ENCODE results near the gene MRM2.

The MRM2 gene

DNA sequence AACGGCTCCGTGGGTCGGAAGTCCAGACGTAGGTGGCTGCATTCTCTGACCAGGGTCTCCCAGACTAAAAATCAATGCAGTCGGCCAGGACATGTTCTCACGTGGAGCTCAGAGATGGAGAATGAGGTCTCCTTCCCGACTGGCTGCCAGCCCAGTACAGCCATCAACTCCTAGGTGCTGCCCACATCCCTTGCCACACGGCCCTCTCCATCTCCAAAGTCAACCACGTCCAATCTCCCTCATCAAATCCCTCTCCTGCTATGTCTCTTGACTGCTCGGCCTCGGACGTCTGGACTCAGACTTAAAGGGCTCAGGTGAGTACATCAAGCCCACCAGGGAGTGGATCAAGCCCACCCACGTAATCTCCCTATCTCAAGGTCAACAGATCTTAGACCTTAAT lies 16.2 kb downstream of the MRM2 start:
- peak overlapping the region; percentile 87 for H3K27ac ChIP-seq
- DNase-seq (ENCODE audit: low read depth, low spot score): no peak

DNA sequence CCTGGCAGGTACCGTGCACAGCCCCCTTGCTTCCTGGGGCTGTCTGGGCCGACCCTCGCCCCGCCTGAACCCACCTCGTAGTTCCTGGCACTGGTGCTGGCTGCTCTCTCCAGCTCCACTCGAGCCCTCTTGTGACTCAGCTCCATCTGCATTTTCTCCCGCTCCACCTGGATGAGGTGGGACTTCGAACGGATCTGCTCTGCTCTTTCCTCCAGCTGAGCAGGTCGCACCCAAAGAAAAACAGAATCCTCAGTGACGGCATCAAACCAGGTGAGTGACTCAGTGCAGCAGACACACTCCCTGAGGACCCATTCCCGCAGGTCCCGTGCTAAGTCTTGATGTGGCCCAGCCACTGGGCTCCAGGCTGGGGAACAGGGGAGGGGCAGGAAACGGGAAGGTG lies 16.7 kb downstream of the MRM2 start:
- DNase-seq (ENCODE audit: low read depth, low spot score): peak; percentile 59
- H3K27ac ChIP-seq: peak overlapping the region; percentile 87

DNA sequence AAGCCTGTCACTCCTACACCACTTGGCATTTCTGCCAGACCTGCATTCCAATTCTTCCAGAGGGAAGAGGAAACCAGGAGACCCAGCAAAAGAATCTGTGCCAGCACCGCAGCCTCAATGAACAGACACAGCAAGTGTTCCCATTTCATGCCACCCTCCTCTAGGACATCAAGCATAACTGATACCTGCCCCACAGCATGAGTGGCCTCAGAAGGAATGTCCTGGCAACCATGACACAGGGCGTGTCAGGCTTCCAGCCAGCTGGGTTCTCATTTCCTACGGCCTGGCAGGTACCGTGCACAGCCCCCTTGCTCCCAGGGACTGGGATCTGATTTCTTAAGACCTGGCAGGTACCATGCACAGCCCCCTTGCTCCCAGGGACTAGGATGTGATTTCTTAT lies 17.1 kb downstream of the MRM2 start:
- peak; percentile 16 for DNase-seq (ENCODE audit: low read depth, low spot score)
- peak overlapping the region; percentile 87 for H3K27ac ChIP-seq

DNA sequence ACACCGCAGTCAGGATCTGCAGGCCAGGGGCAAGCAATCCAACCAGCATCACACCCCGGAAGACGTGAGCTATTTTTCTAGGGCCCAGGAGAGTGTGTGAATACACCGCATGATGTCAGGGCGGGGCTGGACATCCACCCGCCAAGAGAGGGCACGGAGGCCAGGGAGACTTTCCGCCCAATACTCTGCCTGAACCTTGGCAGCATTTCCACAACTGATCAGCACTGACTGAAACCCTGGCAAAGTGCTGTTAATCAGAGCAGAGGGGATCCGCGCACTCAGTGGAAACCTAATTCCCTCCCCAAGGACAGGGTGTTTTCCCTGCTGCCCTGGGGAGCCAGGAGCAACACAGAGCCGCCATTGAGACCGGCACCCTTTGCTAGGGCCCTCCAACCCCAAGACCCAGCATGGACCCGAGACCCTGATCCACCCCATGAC lies 17.5 kb downstream of the MRM2 start:
- DNase-seq (ENCODE audit: low read depth, low spot score): no peak
- H3K27ac ChIP-seq: peak overlapping the region; percentile 87

DNA sequence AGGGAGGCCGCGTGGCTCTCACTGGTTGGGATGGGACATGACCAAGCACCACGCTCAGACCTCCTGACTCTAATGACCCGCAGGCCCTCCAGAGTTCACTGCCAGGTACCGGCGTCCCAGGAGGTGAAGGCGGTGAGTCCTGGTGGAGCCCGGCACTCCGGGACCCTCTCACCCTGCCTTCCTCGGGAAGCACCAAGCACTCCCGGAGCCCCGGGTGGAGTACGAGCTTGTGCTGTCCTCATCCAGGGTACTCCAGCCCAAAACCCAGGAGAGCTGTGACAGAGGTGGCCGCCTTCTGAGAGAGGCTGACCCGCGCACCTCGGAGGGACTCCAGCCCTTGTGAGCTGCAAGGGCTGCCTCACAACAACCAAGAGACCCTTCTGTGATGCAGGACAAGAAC lies 18.7 kb downstream of the MRM2 start:
- no peak for DNase-seq (ENCODE audit: low read depth, low spot score)
- H3K27ac ChIP-seq: no peak overlapping the region

DNA sequence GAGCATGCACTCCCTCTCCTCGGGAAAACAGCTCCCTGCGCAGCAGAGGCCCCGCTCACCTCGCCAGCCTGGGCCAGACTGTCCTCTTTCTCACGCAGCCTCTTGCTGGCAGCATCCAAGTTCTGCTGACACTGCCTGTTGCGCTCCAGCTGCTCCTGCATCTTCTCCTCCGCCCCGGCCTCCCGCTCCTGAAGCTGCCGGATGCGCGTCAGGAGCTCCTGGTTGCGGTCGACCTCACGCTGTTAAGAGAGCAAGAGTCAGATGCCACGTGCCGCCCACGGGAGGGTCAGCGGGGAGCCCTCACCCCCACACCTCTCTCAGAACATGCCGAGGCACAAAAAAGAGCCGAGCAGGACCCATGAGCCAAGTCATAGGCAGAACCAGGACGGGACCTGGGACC lies 19.5 kb downstream of the MRM2 start:
- no peak overlapping the region for H3K27ac ChIP-seq
- DNase-seq (ENCODE audit: low read depth, low spot score): no peak

DNA sequence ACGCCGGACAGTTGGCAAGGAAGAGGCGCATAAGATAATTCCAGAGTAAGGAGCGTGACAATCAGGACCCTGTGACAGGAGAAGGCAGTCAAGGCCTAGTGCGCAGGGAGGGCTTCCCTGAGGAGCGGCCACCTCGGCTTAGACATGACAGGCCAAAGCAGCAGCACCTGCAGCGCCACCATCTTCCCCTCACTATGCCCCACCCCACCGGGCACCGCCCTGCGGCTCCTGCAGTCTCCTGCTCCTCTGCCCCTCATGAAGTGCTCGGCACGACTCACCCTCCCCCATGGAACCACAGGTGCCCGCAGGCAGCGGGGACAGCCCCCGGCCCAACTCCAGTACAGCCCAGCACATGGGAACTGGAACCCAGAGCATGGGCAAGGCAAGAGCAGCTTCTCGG lies 21.1 kb downstream of the MRM2 start:
- H3K27ac ChIP-seq: no peak overlapping the region

DNA sequence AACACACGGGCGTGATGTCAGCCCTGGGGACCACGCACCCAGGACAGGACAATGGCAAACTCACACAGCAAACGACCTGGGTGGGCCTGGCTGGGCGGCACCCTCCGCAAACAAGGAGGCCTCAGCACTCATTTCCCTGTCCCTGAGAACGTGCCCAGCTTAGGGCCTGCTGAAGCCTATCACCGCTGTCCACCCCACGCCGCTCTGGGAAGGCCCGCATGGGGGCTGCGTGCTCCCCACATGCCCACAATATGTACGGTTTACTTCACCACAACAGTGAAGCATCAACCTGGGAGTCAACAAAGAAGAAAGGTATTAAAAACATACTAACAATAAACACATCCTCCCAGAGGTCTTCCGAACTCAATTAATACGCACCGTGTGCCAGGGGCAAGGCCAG lies 21.5 kb downstream of the MRM2 start:
- no peak for DNase-seq (ENCODE audit: low read depth, low spot score)
- H3K27ac ChIP-seq: no peak overlapping the region

More for the DNA sequence above, 21.1 kb downstream of the MRM2 start:
- DNase-seq (ENCODE audit: low read depth, low spot score): no peak

DNA sequence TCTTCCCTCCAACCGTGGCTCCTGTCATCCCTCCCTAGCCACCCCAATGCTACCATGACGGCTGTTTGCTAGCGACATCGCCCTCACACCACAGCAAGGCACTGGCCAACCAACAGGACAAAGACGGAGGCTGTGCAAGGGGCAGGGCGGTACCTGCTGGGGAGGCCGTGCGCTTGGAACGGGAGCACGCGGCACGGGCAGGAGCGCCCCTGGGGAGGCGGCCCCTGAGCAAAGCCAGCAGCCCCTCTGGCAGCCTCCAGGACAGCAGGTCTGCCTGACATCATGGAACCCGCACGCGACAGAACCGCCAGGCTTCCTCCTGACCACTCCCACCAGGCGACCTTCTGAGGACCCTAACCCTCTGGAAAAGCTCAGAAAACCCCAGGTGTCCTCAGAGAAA lies 22.0 kb downstream of the MRM2 start:
- no peak overlapping the region for H3K27ac ChIP-seq
- no peak for DNase-seq (ENCODE audit: low read depth, low spot score)

DNA sequence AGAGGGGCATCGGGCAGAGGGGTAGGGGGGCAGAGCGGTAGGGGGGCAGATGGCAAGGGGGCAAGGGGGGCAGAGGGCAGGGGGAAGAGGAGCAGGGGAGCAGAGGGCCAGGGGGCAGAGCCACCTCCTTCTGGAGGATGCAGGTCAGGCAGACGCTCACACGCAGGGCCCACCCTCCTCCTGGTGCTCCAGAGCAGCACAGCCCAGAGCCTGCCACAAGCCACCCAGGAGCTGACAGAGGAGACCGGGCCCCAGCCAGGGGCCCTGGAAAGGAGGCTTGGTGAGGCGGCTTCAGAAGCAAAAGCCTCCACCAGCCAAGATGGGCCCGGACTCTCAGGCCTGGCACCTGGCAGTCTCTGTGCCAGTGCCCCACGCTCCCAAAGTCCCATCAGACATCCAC lies 22.4 kb downstream of the MRM2 start:
- H3K27ac ChIP-seq: no peak overlapping the region

DNA sequence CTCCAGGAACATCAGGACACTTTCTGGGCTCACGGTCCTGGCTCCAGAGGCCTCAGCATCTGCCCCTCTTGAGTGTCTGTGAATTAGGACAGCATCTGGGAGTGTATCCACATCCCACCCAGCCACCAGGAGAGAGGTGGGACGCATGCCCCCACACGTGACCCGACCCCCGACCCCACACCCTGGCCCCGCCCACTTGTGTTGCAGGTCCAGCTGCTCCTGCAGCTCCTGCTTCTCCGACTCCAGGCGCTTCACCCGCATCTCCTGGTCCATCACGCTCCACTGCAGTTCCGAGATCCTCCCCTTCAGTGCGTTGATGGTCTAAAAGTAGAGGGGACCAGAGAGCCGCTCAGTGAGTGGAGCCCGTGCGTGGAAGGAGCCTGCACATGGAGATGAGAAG lies 22.9 kb downstream of the MRM2 start:
- H3K27ac ChIP-seq: no peak overlapping the region
- DNase-seq (ENCODE audit: low read depth, low spot score): no peak

More for the DNA sequence above, 22.4 kb downstream of the MRM2 start:
- DNase-seq (ENCODE audit: low read depth, low spot score): no peak

DNA sequence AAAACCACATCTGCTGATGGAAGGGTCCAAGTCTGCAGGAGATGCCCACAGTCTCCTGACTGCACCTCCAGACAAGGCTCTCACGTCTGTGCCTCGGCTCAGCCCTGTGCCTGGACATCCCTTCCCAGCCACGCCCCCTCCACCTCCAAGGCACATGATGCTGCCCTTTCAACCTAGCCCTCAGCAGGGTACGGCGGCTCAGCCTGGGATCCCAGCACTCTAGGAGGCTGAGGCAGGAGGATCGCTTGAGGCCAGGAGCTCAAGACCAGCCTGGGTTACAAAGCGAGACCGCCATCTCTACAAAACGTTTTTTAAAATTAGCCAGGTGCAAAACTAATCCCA lies 23.6 kb downstream of the MRM2 start:
- no peak for DNase-seq (ENCODE audit: low read depth, low spot score)

DNA sequence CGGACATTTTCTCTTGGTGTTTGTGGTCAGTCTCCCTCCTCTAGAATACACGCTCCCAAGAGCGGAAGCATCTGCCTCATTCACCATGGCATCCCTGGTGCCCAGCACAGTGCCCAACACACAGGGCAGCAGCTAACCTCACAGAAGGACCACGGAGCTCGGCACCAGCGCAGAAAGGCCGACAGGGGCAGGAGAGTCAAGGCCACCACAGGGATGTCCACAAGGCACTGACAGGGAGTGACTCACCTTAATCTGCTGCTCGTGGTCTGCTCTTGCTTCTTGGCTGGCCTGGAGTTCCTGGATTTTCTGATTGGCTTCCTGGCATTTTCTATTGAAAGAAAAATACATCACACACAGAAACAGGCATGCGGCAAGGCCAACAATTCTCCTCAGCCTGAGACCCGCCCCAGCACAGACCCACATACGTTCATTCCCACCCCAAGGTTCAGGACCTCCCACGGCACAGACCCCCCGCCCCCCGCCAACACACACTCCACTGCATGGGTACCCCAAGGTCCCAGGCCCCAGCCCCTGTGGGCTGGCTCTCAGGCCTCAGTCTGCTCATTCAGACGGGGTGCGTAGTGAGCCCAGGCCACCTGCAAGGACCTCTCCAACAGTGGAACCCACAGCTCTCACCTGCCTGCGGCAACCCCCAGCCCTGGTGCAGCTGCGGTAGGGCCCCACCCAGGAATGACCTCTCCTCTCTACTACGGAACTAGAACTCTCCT lies 24.1 kb downstream of the MRM2 start:
- no peak for DNase-seq (ENCODE audit: low read depth, low spot score)
- no peak overlapping the region for H3K27ac ChIP-seq

More for the DNA sequence above, 23.6 kb downstream of the MRM2 start:
- H3K27ac ChIP-seq: no peak overlapping the region

DNA sequence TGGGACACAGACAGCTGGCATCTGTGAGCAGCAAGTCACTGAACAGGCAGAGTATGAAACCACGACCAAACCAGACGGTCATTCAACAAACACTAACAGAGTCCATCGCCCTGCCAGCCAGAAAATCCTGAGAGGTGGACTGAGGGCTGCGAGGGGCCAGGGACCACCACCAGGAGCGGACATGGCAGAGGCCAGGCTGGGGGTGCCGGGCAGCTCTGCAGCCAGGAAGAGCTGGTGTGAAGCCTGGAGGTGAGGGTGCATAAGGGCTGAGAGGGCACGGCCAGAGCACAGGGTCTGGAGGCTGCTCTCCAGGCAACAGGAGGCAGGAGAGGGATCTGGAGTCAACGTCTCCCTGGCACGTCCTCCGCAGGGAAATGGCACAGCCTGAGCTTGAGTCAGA lies 24.8 kb downstream of the MRM2 start:
- H3K27ac ChIP-seq: no peak overlapping the region
- DNase-seq (ENCODE audit: low read depth, low spot score): no peak

DNA sequence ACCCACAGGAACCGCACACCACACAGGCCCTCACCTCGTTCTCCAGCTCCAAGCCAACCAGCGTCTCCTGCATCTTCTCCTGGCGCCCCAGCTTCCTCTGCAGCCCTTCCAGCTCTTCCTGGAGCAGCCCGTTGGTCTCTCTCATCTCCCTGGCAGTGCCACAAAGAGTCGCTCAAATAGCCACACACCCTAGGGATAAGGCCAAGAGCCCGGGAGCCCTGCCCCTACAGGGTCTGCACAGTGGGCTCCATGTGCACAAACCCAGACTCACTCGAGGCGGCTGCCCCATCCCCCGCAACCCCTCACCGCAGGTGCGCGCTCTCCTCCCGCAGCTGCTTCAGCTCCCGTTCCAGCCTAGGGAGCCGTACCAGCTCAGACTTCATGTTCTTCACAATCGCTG lies 26.2 kb downstream of the MRM2 start:
- DNase-seq (ENCODE audit: low read depth, low spot score): no peak
- no peak overlapping the region for H3K27ac ChIP-seq

DNA sequence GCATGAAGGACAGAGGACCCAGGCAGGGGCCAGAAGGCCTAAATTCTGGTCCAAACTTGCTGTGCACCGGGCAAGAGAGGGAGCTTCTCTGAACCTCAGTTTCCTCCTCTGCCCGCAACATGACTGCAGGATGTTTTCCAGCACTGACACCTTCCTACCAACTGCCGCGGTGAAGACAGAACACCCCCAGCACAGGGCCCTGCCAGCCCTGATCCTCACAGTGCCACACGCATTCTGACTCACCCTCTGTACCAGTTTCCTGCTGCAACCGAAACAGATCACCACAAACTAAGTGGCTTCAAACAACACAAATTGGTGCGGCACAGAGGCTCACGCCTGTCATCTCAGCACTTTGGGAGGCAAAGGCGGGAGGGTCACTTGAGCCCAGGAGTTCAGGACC lies 27.4 kb downstream of the MRM2 start:
- no peak overlapping the region for H3K27ac ChIP-seq
- no peak for DNase-seq (ENCODE audit: low read depth, low spot score)

DNA sequence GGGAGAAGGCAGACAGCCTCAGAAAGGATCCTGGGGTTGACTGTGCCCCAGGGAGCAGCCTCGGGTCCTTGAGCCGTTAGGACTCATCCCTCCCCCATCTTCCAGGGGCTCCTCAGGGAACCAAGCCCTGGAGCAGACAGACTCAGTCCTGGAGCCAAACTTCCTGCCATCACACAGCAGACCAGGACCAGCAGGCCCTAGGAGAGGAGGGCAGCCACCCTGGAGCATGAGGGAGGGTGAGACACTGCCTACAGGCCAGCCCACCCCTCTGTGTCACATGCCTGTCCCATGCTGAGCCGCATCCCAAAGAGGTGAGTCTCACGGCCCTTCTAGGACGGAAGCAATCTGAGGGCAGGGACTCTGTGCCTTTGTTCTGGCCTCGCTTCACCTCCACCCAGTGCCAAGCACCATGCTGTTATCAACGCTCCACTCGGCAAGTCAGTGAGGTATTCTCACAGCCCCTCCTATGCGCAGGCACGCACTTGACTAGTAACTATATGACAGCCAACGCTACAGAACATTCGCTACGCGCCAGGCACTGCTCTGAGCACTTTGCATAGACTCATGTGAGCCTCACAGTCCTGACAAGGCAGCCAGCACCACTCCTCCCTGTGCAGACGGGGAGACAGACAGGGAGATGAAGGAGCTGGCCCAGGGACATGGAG lies 28.3 kb downstream of the MRM2 start:
- H3K27ac ChIP-seq: no peak overlapping the region
- no peak for DNase-seq (ENCODE audit: low read depth, low spot score)

DNA sequence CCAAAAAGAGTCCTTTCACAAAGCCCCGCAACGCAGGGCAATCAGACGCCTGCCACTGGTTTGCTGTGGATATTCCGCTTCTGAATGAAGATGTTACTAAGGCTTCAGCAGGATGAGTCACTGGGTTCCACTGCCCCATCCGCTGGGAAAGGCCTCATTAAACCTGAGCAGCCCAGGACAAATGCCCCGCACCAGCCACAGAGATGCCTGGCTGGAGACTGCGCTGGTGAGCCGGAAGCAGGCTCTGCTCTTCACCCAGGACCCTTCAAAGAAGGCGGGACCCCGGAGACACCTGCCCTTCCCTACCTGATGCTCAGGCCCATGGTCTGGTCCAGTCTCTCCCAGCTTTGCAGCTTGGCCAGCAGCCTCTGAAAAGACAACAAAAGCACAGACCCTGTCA lies 29.1 kb downstream of the MRM2 start:
- no peak for DNase-seq (ENCODE audit: low read depth, low spot score)
- H3K27ac ChIP-seq: no peak overlapping the region

DNA sequence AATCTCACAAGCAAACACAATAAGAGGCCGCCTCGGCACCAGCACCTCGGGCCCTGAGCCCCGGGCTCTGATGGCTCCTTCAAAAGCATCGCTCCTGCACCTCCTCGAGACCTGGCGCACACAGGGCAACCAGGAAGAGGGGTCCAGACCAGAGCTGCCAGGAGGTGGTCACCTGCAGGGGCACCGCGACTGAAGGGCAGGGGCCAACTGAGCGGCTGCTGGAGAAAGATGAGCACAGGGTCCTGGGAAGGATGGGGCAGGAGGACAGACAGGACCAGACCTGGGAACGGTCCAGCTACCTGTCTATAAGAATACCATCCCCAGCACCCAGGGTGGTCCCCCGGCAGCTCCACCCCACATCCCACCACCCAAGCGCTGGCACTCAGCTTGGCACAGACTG lies 30.1 kb downstream of the MRM2 start:
- no peak for DNase-seq (ENCODE audit: low read depth, low spot score)
- H3K27ac ChIP-seq: no peak overlapping the region

DNA sequence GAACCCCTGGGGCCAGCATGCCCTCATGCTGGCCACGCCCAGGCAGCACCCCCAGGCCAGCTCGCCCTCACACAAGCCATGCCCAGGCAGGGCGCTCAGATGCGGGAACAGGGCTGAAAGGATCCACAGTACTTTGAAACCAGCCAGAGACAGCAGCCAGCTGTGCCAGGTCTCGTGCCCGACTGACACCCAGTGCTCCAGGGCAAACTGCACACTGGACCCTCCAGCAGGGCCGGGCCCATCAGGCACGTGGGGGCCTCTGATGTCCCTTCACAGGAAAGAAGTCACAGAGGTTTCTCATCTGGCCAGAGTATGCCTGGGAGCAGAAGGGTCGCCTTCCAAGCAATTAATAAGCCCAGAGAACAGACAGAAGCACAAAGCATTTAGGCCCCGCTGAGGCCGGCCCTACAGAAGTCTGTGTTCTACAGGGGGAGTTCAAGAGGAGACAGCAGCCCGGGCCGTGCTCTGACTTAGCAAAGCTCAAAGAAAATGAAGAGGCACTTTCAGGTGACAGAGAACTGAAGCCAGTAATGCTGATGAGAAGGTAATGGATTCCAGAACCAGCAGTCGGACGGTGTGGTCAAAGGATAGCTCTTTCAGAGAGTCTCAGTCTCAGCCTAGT lies 30.6 kb downstream of the MRM2 start:
- H3K27ac ChIP-seq: no peak overlapping the region

DNA sequence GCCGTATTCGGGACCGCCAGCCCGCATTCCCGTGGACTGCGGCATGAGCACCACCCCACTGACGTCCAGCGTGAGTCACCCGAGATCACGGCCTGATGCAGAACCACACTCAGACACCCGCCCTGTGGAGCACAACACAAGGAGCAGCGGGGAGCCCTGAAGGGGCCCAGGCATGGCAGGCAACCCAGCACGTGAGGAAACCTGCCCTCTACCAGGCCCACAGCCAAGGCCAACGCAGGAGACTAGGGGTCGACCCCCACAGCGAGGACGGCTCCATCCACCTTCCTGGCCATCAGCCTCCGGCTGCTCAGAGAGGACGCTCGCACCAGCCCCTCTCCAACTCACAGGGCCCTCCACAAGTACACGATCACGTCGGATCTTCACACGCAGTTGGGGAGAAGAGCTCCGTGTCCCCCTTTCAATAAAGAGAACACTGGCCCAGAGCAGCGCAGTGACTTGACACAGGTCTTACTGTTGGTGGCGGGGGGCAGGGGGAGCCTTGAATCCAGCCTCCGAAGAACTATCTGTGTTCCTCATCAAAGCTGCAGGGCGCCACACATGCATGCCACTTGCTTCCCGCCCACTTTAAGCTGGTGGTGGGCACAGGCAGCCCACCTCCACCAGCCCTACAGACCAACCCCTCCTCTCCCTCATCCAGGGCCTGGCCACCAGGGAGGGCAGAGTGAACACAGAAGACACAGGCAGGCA lies 31.3 kb downstream of the MRM2 start:
- H3K27ac ChIP-seq: no peak overlapping the region
- no peak for DNase-seq (ENCODE audit: low read depth, low spot score)

More for the DNA sequence above, 30.6 kb downstream of the MRM2 start:
- DNase-seq (ENCODE audit: low read depth, low spot score): no peak
